ENCODE data around the gene HNF4A. TPM values are rescaled to one million over a fixed set of nuclear protein-coding genes. Genes with fewer than 3 reads are reported as not detected.

Gene HNF4A
- total and polyA plus RNA-seq, 2 donors (not counting 3 experiments of a cell fraction or from before 2014, with no cell fraction given) = not detected

DNA sequence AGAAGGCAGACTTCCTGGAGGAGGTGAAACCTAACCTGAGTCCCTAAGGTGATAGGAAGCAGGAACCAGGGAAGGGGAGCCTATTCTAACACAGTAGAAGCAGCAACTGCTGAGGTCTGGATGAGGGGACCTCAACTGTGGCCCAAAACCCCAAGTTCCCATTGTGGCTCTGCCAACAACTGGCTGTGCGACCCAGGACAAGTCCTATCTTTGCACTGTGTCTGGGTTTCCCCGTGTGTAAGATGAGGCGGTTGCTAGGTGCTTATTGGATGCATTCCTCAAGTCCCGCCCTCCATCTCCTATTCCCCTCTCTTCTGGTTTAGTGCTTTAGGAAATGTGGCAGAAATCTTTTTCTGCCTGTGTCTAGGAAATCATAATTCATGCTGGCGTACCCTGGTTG, 68.0 kb downstream of the HNF4A start:
- Histone ChIP-seq H3K4me3 (replicated peaks in 1 of 3; ENCODE audit: insufficient read depth in 1 of 3, low read depth in 1 of 3, low read length in 3 of 3) (no peak overlapping the region), H3K79me2 (ENCODE audit: control insufficient read depth, insufficient read depth, low read length) (no peaks in the 10 kb centered on the region), H3K9me3 (replicated peaks; ENCODE audit: control insufficient read depth, insufficient read depth, low read length) (no peaks in the 10 kb centered on the region), H3K36me3 (ENCODE audit: control insufficient read depth in 2 of 2, extremely low read depth in 1 of 2, insufficient read depth in 2 of 2, low read length in 2 of 2) (no peaks in the 10 kb centered on the region), H4K20me1 (replicated peaks; ENCODE audit: control insufficient read depth, extremely low read depth, insufficient read depth, low read length) (no peaks in the 10 kb centered on the region), H2AFZ (ENCODE audit: low read depth, low read length) (no peak overlapping the region), H3K27me3 (ENCODE audit: control insufficient read depth in 2 of 2, insufficient read depth in 2 of 2, low read length in 2 of 2) (no peaks in the 10 kb centered on the region), H3K9me1 (replicated peaks; ENCODE audit: control insufficient read depth, extremely low read depth, insufficient read depth, low read length) (no peaks in the 10 kb centered on the region), H3K27ac (ENCODE audit: insufficient read depth, low read depth, low read length) (no peak overlapping the region), H3K4me2 (ENCODE audit: insufficient read depth, low read length) (no peak overlapping the region), H3K4me1 (ENCODE audit: control insufficient read depth, extremely low read depth, insufficient read depth, low read length) (no peaks in the 10 kb centered on the region), H3K9ac (replicated peaks; ENCODE audit: extremely low read depth, insufficient read depth, low read length) (no peak overlapping the region)
- no peak for DNase-seq (ENCODE audit: low read depth, low spot score)
- dilution Hi-C loops (cut with MboI; ENCODE audit: extremely low pct_ligation_motif_present, low sequenced_read_pairs) (no loop called here), intact Hi-C loops (cut with micrococcal nuclease) (no loop called here)
- TF ChIP-seq POLR2AphosphoS5 (IDR thresholded peaks at IDR 0.05; ENCODE audit: insufficient read depth, low read depth, low read length) (no peak), GATA2 (IDR thresholded peaks at IDR 0.05; ENCODE audit: insufficient read depth, insufficient read length, low read depth, low read length) (no peak), EZH2 (IDR thresholded peaks at IDR 0.05; ENCODE audit: borderline replicate concordance, low read depth, low read length, severe bottlenecking) (no peak), CTCF (IDR thresholded peaks at IDR 0.05; ENCODE audit: extremely low read depth in 1 of 2, insufficient read depth in 1 of 2, low read depth in 1 of 2, low read length in 2 of 2) (no peak)
- ChIA-PET POLR2A (no interaction called here), CTCF (no interaction called here)
- no peak for FAIRE-seq
- BruUV-seq (replicated peaks) = no TSS peak

GRCh38 chr20:44424039-44424495, 68.6 kb downstream of the HNF4A start:
- FAIRE-seq = no peak
- Histone ChIP-seq H3K9me1 (replicated peaks; ENCODE audit: control insufficient read depth, extremely low read depth, insufficient read depth, low read length) (no peaks in the 10 kb centered on the region), H2AFZ (ENCODE audit: low read depth, low read length) (no peak overlapping the region), H3K4me1 (ENCODE audit: control insufficient read depth, extremely low read depth, insufficient read depth, low read length) (no peaks in the 10 kb centered on the region), H4K20me1 (replicated peaks; ENCODE audit: control insufficient read depth, extremely low read depth, insufficient read depth, low read length) (no peaks in the 10 kb centered on the region), H3K36me3 (ENCODE audit: control insufficient read depth in 2 of 2, extremely low read depth in 1 of 2, insufficient read depth in 2 of 2, low read length in 2 of 2) (no peaks in the 10 kb centered on the region), H3K27ac (ENCODE audit: insufficient read depth, low read depth, low read length) (no peak overlapping the region), H3K4me2 (ENCODE audit: insufficient read depth, low read length) (no peak overlapping the region), H3K27me3 (ENCODE audit: control insufficient read depth in 2 of 2, insufficient read depth in 2 of 2, low read length in 2 of 2) (no peaks in the 10 kb centered on the region), H3K9ac (replicated peaks; ENCODE audit: extremely low read depth, insufficient read depth, low read length) (no peak overlapping the region), H3K4me3 (replicated peaks in 1 of 3; ENCODE audit: insufficient read depth in 1 of 3, low read depth in 1 of 3, low read length in 3 of 3) (no peak overlapping the region), H3K9me3 (replicated peaks; ENCODE audit: control insufficient read depth, insufficient read depth, low read length) (no peaks in the 10 kb centered on the region), H3K79me2 (ENCODE audit: control insufficient read depth, insufficient read depth, low read length) (no peaks in the 10 kb centered on the region)
- CTCF ChIA-PET = no interaction called here
- POLR2A ChIA-PET = no interaction called here
- dilution Hi-C loops (cut with MboI; ENCODE audit: extremely low pct_ligation_motif_present, low sequenced_read_pairs) = no loop called here
- no TSS peak for BruUV-seq (replicated peaks)
- intact Hi-C loops (cut with micrococcal nuclease) = no loop called here
- TF ChIP-seq CTCF (IDR thresholded peaks at IDR 0.05; ENCODE audit: extremely low read depth in 1 of 2, insufficient read depth in 1 of 2, low read depth in 1 of 2, low read length in 2 of 2) = no peak
- no peak for TF ChIP-seq GATA2 (IDR thresholded peaks at IDR 0.05; ENCODE audit: insufficient read depth, insufficient read length, low read depth, low read length)
- no peak for TF ChIP-seq POLR2A (IDR thresholded peaks at IDR 0.05; ENCODE audit: low read depth, low read length)
- TF ChIP-seq JUN (IDR thresholded peaks at IDR 0.05; ENCODE audit: borderline replicate concordance, insufficient read depth, insufficient read length, low read depth) = no peak
- TF ChIP-seq POLR2AphosphoS5 (IDR thresholded peaks at IDR 0.05; ENCODE audit: insufficient read depth, low read depth, low read length) = no peak
- TF ChIP-seq EZH2 (IDR thresholded peaks at IDR 0.05; ENCODE audit: borderline replicate concordance, low read depth, low read length, severe bottlenecking) = no peak
- TF ChIP-seq, protein P1, sequence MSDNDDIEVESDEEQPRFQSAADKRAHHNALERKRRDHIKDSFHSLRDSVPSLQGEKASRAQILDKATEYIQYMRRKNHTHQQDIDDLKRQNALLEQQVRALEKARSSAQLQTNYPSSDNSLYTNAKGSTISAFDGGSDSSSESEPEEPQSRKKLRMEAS (IDR thresholded peaks at IDR 0.05; ENCODE audit: insufficient read depth, insufficient read length) = no peak
- no peak for TF ChIP-seq MYC (IDR thresholded peaks at IDR 0.05; ENCODE audit: low read depth, low read length)
- TF ChIP-seq FOS (IDR thresholded peaks at IDR 0.05; ENCODE audit: borderline replicate concordance, insufficient read depth, low read length) = no peak
- DNase-seq (ENCODE audit: low read depth, low spot score) = no peak
